ENCODE results near the gene EBI3.
"Not testable (repeated sequence)": the region's sequence is repeated elsewhere in the genome, so short reads cannot be mapped to it uniquely, and the experiment has no call there.

EBI3 gene

GRCh38 chr19:4199699-4200293, 29.5 kb upstream of the EBI3 start:
- no peak for DNase-seq

- no peak for DNase-seq
These were observed 28.3 kb upstream of the EBI3 start for GRCh38 chr19:4200940-4201542.

GRCh38 chr19:4201798-4202197, 27.5 kb upstream of the EBI3 start:
- no peak for DNase-seq

- DNase-seq = no peak
These were observed 22.4 kb upstream of the EBI3 start for GRCh38 chr19:4206818-4207484.

DNA sequence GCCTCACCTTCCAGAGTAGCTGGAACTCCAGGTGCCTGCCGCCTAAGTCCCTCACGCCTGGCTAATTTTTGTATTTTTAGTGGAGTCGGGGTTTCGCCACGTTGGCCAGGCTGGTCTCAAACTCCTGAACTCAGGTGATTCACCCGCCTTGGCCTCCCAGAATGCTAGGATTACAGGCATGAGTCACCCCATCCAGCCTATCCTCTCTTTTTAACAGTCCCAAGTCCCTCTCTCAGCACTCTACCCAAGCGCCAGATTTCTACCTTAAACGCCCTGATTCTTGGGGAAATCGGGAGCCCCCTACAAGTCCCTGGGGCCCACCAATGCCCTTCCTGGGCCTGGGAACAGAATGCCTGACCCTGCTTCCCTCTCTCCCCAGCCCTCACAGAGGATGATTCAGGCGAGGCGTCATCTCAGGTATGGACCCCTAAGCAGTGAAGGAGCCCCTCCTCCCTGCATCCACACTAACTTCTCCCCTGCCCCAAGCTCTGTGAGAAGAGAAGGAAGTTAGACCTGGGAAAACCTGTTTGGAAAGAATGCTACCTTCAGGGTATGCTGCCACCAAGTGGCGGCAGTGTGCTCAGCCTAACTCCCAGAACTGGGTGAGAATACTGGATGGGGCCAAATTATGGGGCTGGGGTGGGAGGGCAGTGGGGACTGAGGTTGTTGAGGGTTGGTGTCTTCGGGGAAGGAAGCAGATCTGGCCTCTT, 20.8 kb upstream of the EBI3 start:
- DNase-seq = no peak

DNA sequence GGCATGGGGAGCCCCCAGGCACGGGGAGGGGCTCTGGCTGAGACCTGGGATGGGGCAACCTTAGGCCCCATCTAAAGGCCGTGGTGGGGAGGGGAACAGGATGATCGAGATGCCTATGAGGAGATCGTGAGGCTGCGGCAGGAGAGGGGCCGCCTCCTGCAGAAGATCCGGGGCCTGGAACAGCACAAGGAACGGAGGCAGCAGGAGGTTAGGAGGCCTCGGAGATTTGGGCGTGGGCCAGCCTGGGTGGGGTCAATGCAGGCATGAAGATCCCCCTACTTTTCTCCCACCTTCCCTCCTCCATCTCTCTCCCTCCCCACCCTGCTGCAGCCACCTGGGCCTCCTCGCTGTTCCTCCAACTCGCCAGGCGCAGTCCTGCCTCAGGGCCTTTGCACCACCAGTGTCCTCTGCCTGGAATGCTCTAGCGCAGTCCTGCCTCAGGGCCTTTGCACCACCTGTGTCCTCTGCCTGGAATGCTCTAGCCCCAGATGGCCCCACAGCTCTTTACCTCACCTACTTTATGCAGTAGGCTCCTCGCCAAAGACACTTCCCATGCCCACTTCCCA, 19.1 kb upstream of the EBI3 start:
- DNase-seq = no peak

GRCh38 chr19:4213116-4213515, 16.2 kb upstream of the EBI3 start:
- no peak for DNase-seq

DNA sequence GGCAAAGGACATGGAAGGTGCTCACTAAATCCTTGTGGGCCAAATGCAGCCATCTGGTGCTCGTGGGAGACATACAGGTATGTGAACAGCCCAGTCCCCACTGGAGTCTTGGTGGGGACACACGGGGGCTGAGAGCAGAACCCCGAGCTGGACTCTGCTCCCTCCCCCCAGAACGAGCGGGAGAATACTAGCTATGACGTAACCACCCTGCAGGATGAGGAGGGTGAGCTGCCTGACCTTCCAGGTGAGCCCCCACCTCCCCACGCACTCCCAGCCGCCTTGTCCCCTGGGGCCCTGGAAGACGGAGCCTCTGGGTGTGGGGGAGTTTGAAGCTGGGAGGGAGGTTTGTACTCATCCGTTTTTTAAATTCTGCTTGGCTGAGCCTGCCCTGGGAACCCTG, 13.5 kb upstream of the EBI3 start:
- DNase-seq = no peak

DNA sequence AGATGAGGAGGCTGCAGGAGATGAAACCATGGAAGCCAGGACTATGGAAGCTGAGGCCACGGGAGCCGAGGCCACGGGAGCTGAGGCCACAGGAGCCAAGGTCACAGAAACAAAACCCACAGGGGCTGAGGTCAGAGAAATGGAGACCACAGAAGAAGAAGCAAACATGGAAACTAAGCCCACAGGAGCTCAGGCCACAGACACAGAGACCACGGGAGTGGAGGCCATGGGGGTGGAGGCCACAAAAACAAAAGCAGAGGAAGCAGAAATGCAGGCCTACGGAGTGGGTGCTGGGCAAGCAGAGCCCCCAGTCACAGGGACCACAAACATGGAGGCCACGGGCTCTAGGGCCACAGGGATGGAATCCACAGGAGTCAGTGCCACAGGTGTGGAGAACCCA, 12.5 kb upstream of the EBI3 start:
- no peak for DNase-seq

DNA sequence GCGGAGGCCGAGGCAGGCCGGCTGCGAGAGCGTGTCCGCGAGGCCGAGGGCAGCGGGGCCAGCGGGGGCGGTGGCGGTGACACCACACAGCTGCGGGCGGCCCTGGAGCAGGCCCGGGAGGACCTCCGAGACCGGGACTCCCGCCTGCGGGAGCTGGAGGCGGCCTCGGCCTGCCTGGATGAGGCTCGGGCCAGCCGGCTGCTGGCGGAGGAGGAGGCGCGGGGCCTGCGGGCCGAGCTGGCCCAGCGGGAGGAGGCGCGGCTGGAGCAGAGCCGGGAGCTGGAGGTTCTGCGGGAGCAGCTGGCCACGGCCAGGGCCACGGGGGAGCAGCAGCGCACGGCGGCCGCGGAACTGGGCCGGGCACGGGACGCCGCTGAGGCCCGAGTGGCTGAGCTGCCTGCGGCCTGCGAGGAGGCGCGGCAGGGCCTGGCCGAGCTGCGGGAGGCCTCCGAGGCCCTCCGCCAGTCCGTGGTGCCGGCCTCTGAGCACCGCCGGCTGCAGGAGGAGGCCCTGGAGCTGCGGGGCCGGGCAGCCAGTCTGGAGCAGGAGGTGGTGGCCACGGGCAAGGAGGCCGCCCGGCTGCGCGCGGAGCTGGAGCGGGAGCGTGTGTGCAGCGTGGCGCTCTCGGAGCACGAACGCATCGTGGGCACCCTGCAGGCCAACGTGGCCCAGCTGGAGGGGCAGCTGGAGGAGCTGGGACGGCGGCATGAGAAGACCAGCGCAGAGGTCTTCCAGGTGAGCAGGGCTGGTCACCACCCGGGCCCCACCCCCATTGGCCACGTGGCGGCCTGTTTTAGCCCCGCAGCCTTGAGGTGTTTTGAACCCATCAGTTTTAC, 11.7 kb upstream of the EBI3 start:
- DNase-seq = no peak

- not testable (repeated sequence) for DNase-seq
These were observed 10.8 kb upstream of the EBI3 start for GRCh38 chr19:4218523-4218922.

DNA sequence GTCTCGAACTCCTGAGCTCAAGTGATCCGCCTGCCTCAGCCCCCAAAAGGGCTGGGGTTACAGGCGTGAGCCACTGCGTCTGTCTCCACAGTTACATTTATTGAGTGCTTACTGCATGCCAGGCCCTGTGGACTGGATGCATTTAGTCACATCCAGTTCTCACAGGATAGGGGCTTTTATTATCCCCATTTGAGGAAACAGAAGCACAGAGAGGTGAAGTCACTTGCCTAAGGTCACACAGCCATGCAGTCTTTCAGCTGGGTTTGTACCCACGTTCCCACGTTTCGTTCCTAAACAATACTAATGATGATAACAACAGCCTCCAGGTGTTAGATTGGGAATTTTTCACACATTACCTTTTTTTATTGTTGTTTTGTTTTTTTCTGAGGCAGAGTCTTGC, 9.1 kb upstream of the EBI3 start:
- no peak for DNase-seq

- DNase-seq = peak in 24 of 56 donors; percentile 1 to 75 (median 24)
These were observed 4.9 kb upstream of the EBI3 start for GRCh38 chr19:4224470-4224869.

DNA sequence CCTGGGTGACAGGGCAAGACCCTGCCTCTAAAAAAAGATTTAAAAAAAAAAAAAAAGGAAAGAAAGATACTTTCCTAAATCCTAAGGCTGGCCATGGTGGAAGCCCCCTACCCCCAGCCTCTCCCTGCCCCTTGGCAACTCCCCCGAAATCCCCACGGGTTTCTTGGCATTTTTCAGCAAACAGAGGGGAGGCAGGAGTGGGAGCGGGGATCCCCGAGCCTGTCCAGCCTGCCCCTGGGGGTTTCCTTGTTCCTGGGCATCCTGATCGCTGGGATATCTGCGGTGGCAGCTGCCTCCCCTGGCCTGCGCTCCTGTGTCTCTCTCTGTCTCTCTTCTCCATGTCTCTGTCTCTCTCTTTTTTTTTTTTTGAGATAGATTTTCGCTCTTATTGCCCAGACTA, 3.4 kb upstream of the EBI3 start:
- no peak for DNase-seq

- DNase-seq = no peak
These were observed 1.6 kb upstream of the EBI3 start for GRCh38 chr19:4227771-4228170.

DNA sequence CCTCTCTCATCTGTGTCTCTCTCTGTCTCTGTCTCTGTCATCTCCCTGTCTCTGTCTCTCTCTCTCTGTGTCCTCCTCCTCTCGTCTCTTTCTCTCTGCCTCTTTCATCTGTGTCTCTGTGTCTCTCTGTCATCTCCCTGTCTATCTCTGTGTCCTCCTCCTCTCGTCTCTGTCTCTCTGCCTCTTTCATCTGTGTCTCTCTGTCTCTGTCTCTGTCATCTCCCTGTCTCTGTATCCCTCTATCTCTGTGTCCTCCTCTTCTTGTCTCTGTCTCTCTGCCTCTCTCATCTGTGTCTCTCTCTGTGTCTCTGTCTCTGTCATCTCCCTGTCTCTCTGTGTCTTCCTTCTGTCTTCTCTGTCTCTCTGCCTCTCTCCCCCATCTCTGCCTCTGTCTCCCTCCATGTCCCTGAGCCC, 551 bp upstream of the EBI3 start:
- no peak for DNase-seq

GRCh38 chr19:4230237-4230636, 914 bp downstream of the EBI3 start:
- DNase-seq = not testable (repeated sequence)

- not testable (repeated sequence) for DNase-seq
These were observed 2.2 kb downstream of the EBI3 start for GRCh38 chr19:4231521-4231920.

- DNase-seq = not testable (repeated sequence)
These were observed 2.8 kb downstream of the EBI3 start for GRCh38 chr19:4232139-4232538.

GRCh38 chr19:4232614-4233281, 3.4 kb downstream of the EBI3 start:
- peak in 1 of 56 donors; percentile 54 for DNase-seq
